Measurements from ENCODE around the gene UBA52.

UBA52 gene

DNA sequence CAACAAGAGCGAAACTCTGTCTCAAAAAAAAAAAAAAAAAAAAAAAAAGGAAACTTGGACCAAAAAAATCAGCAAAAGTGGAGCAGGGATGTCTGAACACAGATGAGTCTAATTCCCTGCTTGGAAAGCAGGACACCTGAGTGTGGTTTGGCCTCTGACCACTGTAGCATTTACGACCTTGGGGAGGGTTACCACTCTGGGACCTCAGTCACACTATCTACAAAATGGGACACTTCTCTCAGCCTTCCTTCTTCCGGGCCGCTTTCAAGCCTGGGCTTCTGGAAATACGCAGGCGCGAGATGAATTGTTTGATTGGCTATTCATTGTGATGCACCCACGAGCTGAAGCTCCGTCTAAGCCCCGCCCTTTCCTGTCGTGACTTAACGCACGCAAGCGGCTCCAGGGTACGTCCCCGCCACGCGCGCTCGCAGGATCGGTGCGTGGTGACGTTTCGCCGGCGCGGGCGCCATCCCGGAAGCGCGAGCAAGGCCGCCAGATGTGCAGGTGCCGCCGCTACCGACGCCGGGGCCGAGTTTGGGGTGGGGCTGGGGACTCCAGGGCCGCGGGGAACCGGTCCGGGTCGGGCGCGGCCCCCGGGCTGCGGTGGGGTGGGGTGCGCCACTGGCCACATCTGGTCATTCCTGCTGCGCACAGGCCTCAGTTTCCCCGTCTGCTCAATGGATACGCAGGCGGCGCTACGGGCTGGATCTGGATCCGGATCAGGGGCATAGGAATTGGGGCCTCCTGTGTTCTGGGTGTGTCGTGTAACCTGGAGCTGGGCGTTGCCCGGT lies 14.1 kb upstream of the UBA52 start, which contains the start of gene KXD1:
Gene KXD1, plus strand, starts transcription at position 460 of the 791 bp plus-strand sequence. CDS start 4,187 bp downstream, outside the sequence.
- TF ChIP-seq, protein P1, sequence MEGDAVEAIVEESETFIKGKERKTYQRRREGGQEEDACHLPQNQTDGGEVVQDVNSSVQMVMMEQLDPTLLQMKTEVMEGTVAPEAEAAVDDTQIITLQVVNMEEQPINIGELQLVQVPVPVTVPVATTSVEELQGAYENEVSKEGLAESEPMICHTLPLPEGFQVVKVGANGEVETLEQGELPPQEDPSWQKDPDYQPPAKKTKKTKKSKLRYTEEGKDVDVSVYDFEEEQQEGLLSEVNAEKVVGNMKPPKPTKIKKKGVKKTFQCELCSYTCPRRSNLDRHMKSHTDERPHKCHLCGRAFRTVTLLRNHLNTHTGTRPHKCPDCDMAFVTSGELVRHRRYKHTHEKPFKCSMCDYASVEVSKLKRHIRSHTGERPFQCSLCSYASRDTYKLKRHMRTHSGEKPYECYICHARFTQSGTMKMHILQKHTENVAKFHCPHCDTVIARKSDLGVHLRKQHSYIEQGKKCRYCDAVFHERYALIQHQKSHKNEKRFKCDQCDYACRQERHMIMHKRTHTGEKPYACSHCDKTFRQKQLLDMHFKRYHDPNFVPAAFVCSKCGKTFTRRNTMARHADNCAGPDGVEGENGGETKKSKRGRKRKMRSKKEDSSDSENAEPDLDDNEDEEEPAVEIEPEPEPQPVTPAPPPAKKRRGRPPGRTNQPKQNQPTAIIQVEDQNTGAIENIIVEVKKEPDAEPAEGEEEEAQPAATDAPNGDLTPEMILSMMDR (conservative IDR thresholded peaks at IDR 0.05; ENCODE audit: low read depth, low read length) = no peak
- H3K4me3 ChIP-seq (ENCODE audit: low read length) = peak within 1 kb of the TSS; percentile 91
- DNase-seq (ENCODE audit: low read depth) = peak; percentile 86

DNA sequence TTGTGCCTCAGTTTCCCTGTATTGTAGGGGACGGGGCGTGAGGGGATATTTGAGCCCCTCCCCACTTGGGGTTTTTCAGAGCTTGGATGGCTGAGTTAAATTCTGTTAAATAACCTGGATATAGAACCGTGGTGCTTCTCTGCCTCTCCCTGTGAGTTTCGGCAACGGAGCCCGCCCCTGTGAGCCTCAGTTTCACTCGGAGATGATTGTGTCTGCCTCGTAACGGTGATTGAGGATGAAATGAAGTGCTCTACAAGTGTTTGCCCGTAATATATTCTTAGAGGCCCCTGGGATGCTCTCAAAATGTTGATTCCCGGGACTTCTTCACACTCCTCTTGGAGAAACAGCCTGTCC lies 13.5 kb upstream of the UBA52 start:
- DNase-seq (ENCODE audit: low read depth) = no peak
- TF ChIP-seq, protein P1 (conservative IDR thresholded peaks at IDR 0.05; ENCODE audit: low read depth, low read length) = no peak
- H3K4me3 ChIP-seq (ENCODE audit: low read length) = peak overlapping the region; percentile 91

DNA sequence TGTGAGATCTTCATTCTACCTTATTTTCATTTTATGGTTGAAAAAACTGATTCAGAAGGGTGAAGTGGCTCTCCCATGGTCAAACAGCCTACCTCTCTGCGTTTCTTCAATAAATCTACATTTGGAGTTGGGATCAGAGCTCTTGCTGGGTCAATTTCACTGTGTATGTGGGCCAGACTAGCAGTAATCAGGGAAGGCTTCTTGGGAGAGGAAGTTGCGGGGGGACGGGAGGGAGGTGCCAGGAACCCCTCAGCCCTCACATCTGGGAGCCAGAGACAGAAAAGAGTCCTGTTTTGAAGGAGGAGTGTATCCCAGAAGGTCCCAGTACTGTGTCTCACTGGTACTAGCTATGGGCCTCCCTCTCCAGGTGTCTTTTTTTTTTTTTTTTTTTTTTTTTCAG lies 13.1 kb upstream of the UBA52 start:
- H3K4me3 ChIP-seq (ENCODE audit: low read length) = peak overlapping the region; percentile 91
- DNase-seq (ENCODE audit: low read depth) = no peak

DNA sequence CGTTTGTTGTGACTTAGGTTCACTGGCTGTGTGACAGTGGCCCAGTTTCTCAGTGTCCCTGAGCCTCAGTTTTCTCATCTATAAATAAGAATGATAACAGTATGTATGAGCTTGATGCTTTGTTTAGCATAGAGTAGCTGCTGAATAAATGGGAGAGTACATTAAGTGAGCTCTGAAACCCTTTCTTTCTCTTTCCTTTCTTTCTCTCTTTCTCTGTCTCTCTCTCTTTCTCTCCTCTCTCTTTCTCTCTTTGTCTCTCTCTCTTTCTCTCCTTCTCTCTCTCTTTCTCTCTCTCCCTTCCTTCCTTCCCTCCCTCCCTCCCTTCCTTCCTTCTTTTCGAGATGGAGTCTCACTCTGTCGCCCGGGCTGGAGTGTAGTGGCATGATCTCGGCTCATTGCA lies 12.0 kb upstream of the UBA52 start:
- no peak for DNase-seq (ENCODE audit: low read depth)
- TF ChIP-seq, protein P1 (conservative IDR thresholded peaks at IDR 0.05; ENCODE audit: low read depth, low read length) = no peak
- no peak overlapping the region for H3K4me3 ChIP-seq (ENCODE audit: low read length)

More for the DNA sequence above, 13.1 kb upstream of the UBA52 start:
- TF ChIP-seq, protein P1 (conservative IDR thresholded peaks at IDR 0.05; ENCODE audit: low read depth, low read length) = no peak

DNA sequence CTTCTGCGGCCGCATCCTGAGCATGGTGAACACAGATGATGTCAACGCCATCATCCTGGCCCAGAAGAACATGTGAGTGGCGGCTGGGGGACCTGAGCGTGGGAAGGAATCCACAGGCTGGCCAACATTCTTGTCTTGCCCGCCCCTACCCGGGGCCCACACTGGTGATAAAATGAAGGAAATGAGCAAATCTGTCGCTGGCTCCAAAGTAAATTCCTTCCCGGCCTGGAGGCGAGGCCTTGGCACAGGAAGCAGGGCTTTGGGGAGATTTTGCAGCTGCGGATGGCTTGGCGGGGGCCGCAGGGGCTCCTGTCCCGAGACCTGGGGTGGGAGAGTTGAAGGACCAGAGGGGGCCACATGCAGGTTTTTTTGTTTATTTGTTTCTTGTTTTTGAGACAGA lies 9.6 kb upstream of the UBA52 start:
- no peak overlapping the region for H3K4me3 ChIP-seq (ENCODE audit: low read length)
- no peak for DNase-seq (ENCODE audit: low read depth)
- TF ChIP-seq, protein P1 (conservative IDR thresholded peaks at IDR 0.05; ENCODE audit: low read depth, low read length) = no peak

DNA sequence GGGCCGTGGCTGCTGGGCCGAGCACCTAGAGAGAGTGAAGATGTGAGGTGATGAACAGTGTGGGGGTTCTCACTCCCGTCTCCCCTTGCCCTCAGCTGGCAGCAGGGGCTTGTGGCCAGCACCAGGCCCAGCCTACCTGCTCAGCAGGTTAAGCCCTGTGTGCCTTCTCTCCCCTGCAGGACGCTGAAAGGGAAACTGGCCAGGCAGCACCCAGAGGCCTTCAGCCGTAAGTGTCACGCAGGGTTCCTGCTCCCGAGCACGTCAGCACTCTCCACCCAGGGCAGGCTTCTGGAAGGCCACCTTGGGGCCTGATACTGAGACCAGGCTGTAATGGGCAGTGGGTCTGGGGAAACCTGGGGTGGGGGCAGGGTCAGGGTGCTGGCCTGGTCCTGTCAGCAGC lies 4.7 kb upstream of the UBA52 start:
- no peak for DNase-seq (ENCODE audit: low read depth)
- H3K4me3 ChIP-seq (ENCODE audit: low read length) = no peak overlapping the region
- TF ChIP-seq, protein P1 (conservative IDR thresholded peaks at IDR 0.05; ENCODE audit: low read depth, low read length) = no peak

DNA sequence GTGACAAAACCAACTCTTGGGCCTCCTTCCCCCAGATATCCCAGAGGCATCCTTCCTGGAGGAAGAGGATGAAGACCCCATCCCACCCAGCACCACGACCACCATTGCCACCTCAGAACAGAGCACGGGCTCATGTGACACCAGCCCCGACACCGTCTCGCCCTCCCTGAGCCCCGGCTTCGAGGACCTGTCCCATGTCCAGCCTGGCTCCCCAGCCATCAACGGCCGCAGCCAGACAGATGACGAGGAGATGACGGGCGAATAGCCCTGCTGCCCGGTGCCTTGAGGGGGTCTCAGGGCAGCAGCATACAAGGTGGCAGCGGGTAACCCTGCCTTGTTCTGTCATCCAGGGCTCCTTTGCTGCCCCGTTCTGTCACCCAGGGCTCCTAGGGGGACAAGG lies 3.3 kb upstream of the UBA52 start:
- no peak for DNase-seq (ENCODE audit: low read depth)
- TF ChIP-seq, protein P1 (conservative IDR thresholded peaks at IDR 0.05; ENCODE audit: low read depth, low read length) = no peak

More for the DNA sequence above, 3.3 kb upstream of the UBA52 start:
- no peak overlapping the region for H3K4me3 ChIP-seq (ENCODE audit: low read length)

All from retinal pigment epithelial cell (primary cell).